MG63 (cell line): ENCODE results near the gene EPGN. TPM values are rescaled to one million over a fixed set of nuclear protein-coding genes. Genes with fewer than 3 reads are reported as not detected.
"Not testable (repeated sequence)": the region's sequence is repeated elsewhere in the genome, so short reads cannot be mapped to it uniquely, and the experiment has no call there.

Source experiments
- DNase-seq: peaks from one replicate; pipeline ENCODE4 v3.0.0-alpha.2; 2020
- H3K27me3 ChIP-seq: fragments of 250-450 bp; sonication (Bioruptor Pico); 2 replicates; pipeline ENCODE4 v1.5.1; 2020; ENCODE audit warnings: mild to moderate bottlenecking, moderate library complexity
- H3K36me3 ChIP-seq: fragments of 250-450 bp; sonication (Bioruptor Pico); 2 replicates; pipeline ENCODE4 v1.5.1; 2020; ENCODE audit warnings: mild to moderate bottlenecking, moderate library complexity
- H3K4me3 ChIP-seq: fragments of 250-450 bp; sonication (Bioruptor Pico); 2 replicates; pipeline ENCODE4 v1.5.1; 2020; ENCODE audit warnings: mild to moderate bottlenecking, moderate library complexity
- H3K9me3 ChIP-seq: fragments of 250-450 bp; sonication (Bioruptor Pico); 2 replicates; pipeline ENCODE4 v1.5.1; 2020; ENCODE audit warnings: mild to moderate bottlenecking, moderate library complexity
- total RNA-seq: library from RNA; depleted of rRNA; stranded (reverse); fragments of >200 nt; shearing (Covaris generic); gene quantifications from 2 replicates; pipeline ENCODE4 v1.2.3, GENCODE V29; 2014; ENCODE audit warnings: low replicate concordance

EPGN gene
- total RNA-seq, 1 experiment from 2014 or later: not detected

DNA sequence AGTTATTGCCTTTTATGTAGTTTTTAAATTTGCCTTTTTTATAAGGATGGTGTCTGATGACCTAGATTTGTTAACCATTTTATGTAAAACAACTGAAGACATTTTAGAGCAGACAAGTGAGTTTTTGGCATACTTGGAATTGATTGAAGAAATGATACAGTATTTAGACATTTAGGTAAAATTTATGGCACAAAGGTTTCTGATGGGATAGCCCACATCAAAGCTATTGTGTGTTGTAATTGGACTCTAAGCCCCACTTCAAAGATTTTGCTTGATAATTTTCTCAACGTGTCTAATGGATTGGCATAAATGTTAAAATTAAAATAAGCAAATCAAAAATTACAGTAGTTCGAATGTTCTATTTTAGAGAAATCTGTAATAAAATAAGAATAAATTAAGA lies 17.6 kb downstream of the EPGN start:
- DNase-seq: no peak
- H3K4me3 ChIP-seq: no peak overlapping the region
- no peaks in the 10 kb centered on the region for H3K36me3 ChIP-seq
- no peaks in the 10 kb centered on the region for H3K27me3 ChIP-seq
- no peaks in the 10 kb centered on the region for H3K9me3 ChIP-seq

- H3K36me3 ChIP-seq: no peaks in the 10 kb centered on the region
- DNase-seq: no peak
- H3K4me3 ChIP-seq: no peak overlapping the region
- no peaks in the 10 kb centered on the region for H3K27me3 ChIP-seq
- no peaks in the 10 kb centered on the region for H3K9me3 ChIP-seq
Measured at GRCh38 chr4:74327762-74328161, 19.5 kb downstream of the EPGN start.

DNA sequence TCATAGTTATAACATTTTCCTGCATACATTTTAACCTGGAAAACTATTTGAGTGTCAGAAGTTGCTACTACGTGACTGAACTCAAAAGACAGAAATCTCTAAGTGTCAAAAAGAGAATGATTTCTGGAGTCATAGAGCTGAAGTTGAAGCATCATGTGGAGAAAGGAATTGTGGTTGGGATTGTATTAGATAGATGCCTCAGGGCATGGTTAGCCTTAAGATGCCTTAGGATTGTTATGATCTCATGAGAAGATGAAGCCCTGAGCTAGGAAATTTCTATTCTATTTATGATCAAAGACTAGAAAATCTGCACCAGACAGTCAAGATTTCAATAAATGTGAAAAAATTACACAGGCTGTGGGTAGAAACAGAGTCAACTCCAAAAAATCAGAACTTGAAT lies 20.2 kb downstream of the EPGN start:
- no peak for DNase-seq
- H3K27me3 ChIP-seq: no peaks in the 10 kb centered on the region

GRCh38 chr4:74329307-74329706 lies 21.0 kb downstream of the EPGN start:
- H3K9me3 ChIP-seq: no peaks in the 10 kb centered on the region
- no peak for DNase-seq

More for the DNA sequence above, 20.2 kb downstream of the EPGN start:
- H3K9me3 ChIP-seq: no peaks in the 10 kb centered on the region
- H3K36me3 ChIP-seq: no peaks in the 10 kb centered on the region
- H3K4me3 ChIP-seq: no peak overlapping the region

GRCh38 chr4:74330295-74330750 lies 22.1 kb downstream of the EPGN start:
- Histone ChIP-seq H3K4me3 (no peak overlapping the region), H3K36me3 (no peaks in the 10 kb centered on the region), H3K27me3 (no peaks in the 10 kb centered on the region), H3K9me3 (no peaks in the 10 kb centered on the region)
- DNase-seq: no peak

More at GRCh38 chr4:74329307-74329706, 21.0 kb downstream of the EPGN start:
- Histone ChIP-seq H3K27me3 (no peaks in the 10 kb centered on the region), H3K36me3 (no peaks in the 10 kb centered on the region), H3K4me3 (no peak overlapping the region)

DNA sequence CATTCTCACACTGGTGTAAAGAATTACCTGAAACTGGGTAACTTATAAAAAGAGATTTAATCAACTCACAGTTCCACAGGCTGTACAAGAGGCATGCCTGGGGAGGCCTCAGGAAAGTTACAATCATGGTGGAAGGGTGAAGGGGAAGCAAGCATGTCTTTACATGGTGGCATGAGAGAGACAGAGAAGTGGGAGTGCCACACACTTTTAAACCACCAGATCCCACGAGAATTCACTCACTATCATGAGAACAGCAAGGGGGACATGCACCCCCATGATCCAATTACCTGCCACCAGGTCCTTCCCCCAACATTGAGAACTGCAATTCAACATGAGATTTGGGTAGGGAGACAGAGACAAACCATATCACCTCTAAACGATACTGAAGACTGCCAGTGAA lies 23.0 kb downstream of the EPGN start:
- no peaks in the 10 kb centered on the region for H3K9me3 ChIP-seq
- no peaks in the 10 kb centered on the region for H3K27me3 ChIP-seq
- H3K36me3 ChIP-seq: no peaks in the 10 kb centered on the region
- DNase-seq: no peak
- H3K4me3 ChIP-seq: no peak overlapping the region

GRCh38 chr4:74331944-74332343 lies 23.7 kb downstream of the EPGN start:
- H3K27me3 ChIP-seq: no peaks in the 10 kb centered on the region
- H3K9me3 ChIP-seq: no peaks in the 10 kb centered on the region
- no peak for DNase-seq

DNA sequence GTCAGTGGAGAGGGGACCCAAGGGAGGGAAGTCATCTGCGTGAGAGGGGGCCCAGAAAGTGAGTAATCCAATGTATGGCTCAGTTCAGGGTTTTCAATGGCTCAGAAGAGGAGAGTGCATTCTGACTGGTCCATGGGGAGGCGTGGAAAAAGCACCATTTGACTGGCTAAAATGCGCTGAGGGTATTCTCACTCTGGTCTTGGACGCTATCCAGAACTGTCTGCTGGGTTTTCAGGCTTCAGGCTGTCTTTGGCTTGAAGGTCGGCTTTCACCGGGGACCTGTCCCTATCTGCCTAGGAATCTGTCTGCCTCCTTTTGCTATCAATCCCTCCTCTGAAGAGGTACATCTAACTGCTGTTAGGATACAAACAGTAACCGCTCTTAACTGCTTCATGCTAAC lies 26.4 kb downstream of the EPGN start:
- no peak overlapping the region for H3K4me3 ChIP-seq
- no peaks in the 10 kb centered on the region for H3K36me3 ChIP-seq
- no peaks in the 10 kb centered on the region for H3K9me3 ChIP-seq
- no peak for DNase-seq
- no peaks in the 10 kb centered on the region for H3K27me3 ChIP-seq

More at GRCh38 chr4:74331944-74332343, 23.7 kb downstream of the EPGN start:
- no peaks in the 10 kb centered on the region for H3K36me3 ChIP-seq
- H3K4me3 ChIP-seq: no peak overlapping the region

- Histone ChIP-seq H3K36me3 (no peaks in the 10 kb centered on the region), H3K27me3 (no peaks in the 10 kb centered on the region), H3K9me3 (no peaks in the 10 kb centered on the region), H3K4me3 (no peak overlapping the region)
- DNase-seq: no peak
Measured at GRCh38 chr4:74335341-74336021, 27.2 kb downstream of the EPGN start.

DNA sequence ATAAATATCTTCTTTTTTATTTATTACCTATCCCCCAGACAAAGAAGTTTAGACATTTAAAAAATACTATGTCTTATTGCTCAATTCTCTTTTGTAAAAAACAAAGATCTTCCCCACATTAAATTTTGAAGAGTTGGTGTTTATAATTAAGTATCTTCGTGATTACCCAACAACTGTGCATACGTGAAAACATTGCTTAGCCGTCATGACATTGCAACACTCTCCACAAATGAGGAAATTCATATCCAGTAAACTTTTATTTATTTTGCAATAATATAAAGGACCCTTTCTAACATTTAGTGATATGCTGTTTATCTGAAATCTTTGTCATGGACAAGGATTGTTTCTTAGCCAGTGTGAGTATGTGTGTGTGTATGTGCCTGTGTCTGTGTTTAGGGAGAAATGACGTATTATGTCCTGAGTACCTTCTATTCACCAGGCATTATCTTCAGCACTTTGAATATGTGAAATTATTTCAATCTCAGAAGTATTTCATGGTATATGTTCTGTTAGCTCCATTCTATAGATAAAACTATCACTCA lies 30.6 kb downstream of the EPGN start:
- H3K27me3 ChIP-seq: no peaks in the 10 kb centered on the region
- no peaks in the 10 kb centered on the region for H3K9me3 ChIP-seq
- no peak overlapping the region for H3K4me3 ChIP-seq
- no peak for DNase-seq
- no peaks in the 10 kb centered on the region for H3K36me3 ChIP-seq

DNA sequence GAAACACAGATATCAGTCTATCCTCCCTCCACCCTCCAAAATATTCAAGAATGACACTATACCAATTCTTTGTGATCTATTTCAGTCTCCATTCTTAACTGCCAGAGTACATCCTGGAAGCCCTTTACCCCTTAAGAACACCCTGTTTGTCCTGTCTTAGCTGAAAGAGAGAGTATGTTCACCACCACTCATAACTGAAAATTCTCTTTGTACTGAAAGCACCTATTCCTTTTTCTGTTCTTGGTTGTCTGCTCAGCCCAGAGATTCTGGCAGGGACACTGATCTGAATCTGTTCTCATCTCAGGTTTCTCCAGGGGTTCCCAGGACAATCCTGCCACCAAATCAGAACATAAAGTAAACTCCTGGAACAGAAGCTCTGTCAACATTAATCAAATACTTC lies 31.2 kb downstream of the EPGN start:
- no peak for DNase-seq
- Histone ChIP-seq H3K27me3 (no peaks in the 10 kb centered on the region), H3K4me3 (no peak overlapping the region), H3K36me3 (no peaks in the 10 kb centered on the region), H3K9me3 (no peaks in the 10 kb centered on the region)

- not testable (repeated sequence) for H3K9me3 ChIP-seq, H3K4me3 ChIP-seq, DNase-seq
Measured at GRCh38 chr4:74340421-74340820, 32.2 kb downstream of the EPGN start.

GRCh38 chr4:74344031-74344430 lies 35.8 kb downstream of the EPGN start:
- Histone ChIP-seq H3K4me3 (no peak overlapping the region), H3K36me3 (no peaks in the 10 kb centered on the region), H3K27me3 (no peaks in the 10 kb centered on the region), H3K9me3 (no peaks in the 10 kb centered on the region)
- no peak for DNase-seq

More at GRCh38 chr4:74340421-74340820, 32.2 kb downstream of the EPGN start:
- H3K27me3 ChIP-seq, H3K36me3 ChIP-seq: not testable (repeated sequence)

- Histone ChIP-seq H3K4me3 (no peak overlapping the region), H3K27me3 (no peaks in the 10 kb centered on the region), H3K36me3 (no peaks in the 10 kb centered on the region), H3K9me3 (no peaks in the 10 kb centered on the region)
- no peak for DNase-seq
Measured at GRCh38 chr4:74353858-74354257, 45.6 kb downstream of the EPGN start.

GRCh38 chr4:74357965-74358364 lies 49.7 kb downstream of the EPGN start:
- Histone ChIP-seq H3K27me3 (no peaks in the 10 kb centered on the region), H3K4me3 (no peak overlapping the region), H3K36me3 (no peaks in the 10 kb centered on the region), H3K9me3 (no peaks in the 10 kb centered on the region)
- DNase-seq: no peak

DNA sequence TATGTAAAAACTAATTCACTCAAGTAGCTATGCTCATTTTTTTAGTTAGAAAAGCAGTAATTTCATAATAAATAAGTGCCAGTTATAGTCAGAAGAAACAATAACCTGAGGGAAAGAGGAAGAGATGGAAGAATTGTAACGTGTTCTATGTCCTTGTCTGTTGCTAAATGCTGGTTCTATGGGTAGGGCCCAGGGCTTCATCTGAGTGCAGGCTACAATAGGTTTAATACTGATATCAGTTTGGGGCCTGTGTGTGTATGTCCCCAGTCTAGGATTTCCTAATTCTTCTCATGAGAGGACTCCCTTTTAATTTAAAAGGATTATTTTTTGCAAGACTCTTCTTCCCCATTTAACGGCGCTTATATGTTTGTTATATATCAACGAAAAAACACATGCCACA lies 53.4 kb downstream of the EPGN start:
- no peaks in the 10 kb centered on the region for H3K36me3 ChIP-seq
- no peak overlapping the region for H3K4me3 ChIP-seq
- no peak for DNase-seq
- H3K27me3 ChIP-seq: no peaks in the 10 kb centered on the region
- H3K9me3 ChIP-seq: no peaks in the 10 kb centered on the region

GRCh38 chr4:74362347-74362746 lies 54.1 kb downstream of the EPGN start:
- no peaks in the 10 kb centered on the region for H3K27me3 ChIP-seq
- H3K4me3 ChIP-seq: no peak overlapping the region
- no peaks in the 10 kb centered on the region for H3K36me3 ChIP-seq
- no peaks in the 10 kb centered on the region for H3K9me3 ChIP-seq
- DNase-seq: no peak

- Histone ChIP-seq H3K4me3 (no peak overlapping the region), H3K27me3 (no peaks in the 10 kb centered on the region), H3K9me3 (no peaks in the 10 kb centered on the region), H3K36me3 (no peaks in the 10 kb centered on the region)
- no peak for DNase-seq
Measured at GRCh38 chr4:74364256-74364651, 56.0 kb downstream of the EPGN start.
